OCI-LY7 (cell line): ENCODE results near the gene ST6GAL1.

Source experiments
- CTCF ChIP-seq: fragments of 200-600 bp; sonication (generic); conservative IDR thresholded peaks from 2 replicates; pipeline ENCODE4 v1.5.1; 2014; ENCODE audit warnings: mild to moderate bottlenecking, antibody characterized with exemption, low read length, moderate library complexity, mixed read lengths
- EZH2phosphoT487 ChIP-seq: fragments of 200-600 bp; sonication (generic); IDR thresholded peaks from 2 replicates; pipeline ENCODE4 v1.6.1; 2018; ENCODE audit warnings: low read depth, borderline replicate concordance, mild to moderate bottlenecking, mixed run types, antibody characterized with exemption, low read length, moderate library complexity, mixed read lengths

GRCh38 chr3:187063286-187064121 is 133.2 kb downstream of the ST6GAL1 start:
- TF ChIP-seq CTCF (no peak), EZH2phosphoT487 (no peak)
